Parathyroid adenoma (tissue), 2 donors: ENCODE measurements around the gene AFM.
A peak's percentile ranks its signal among the peaks of the same experiment; 100 is the strongest.

ENCODE experiments used
- H2AFZ ChIP-seq: fragments of 300-600 bp; sonication (generic); one replicate; pipeline ENCODE4 v1.7.0; 2017; ENCODE audit warnings: antibody characterized with exemption, mild to moderate bottlenecking
- H3K27ac ChIP-seq: fragments of 300-600 bp; sonication (generic); one replicate; pipeline ENCODE4 v1.7.0; 2017
- H3K27me3 ChIP-seq: fragments of 300-600 bp; sonication (generic); one replicate; pipeline ENCODE4 v1.7.0; 2017; ENCODE audit warnings: low read length; ENCODE audit not compliant: control insufficient read depth, insufficient read depth
- H3K36me3 ChIP-seq: fragments of 300-600 bp; sonication (generic); one replicate; pipeline ENCODE4 v1.7.0; 2017; ENCODE audit warnings: low read length; ENCODE audit not compliant: control insufficient read depth, insufficient read depth
- H3K4me1 ChIP-seq: fragments of 300-600 bp; sonication (generic); one replicate; pipeline ENCODE4 v1.7.0; 2017; ENCODE audit warnings: control low read depth
- H3K4me2 ChIP-seq: fragments of 300-600 bp; sonication (generic); one replicate; pipeline ENCODE4 v1.7.0; 2017; ENCODE audit warnings: low read length
- H3K4me3 ChIP-seq: fragments of 300-600 bp; sonication (generic); one replicate; pipeline ENCODE4 v1.7.0; 2017; ENCODE audit warnings: low read depth, low read length
- H3K79me2 ChIP-seq: fragments of 300-600 bp; sonication (generic); one replicate; pipeline ENCODE4 v1.7.0; 2017; ENCODE audit warnings: control low read depth
- H3K9ac ChIP-seq: fragments of 300-600 bp; sonication (generic); one replicate; pipeline ENCODE4 v1.7.0; 2017; ENCODE audit warnings: mild to moderate bottlenecking
- H3K9me3 ChIP-seq: fragments of 300-600 bp; sonication (generic); one replicate; pipeline ENCODE4 v1.7.0; 2017; ENCODE audit warnings: low read length; ENCODE audit not compliant: control insufficient read depth
- TF ChIP-seq, protein P1 (sequence below): fragments of 300-600 bp; sonication (generic); IDR thresholded peaks from one replicate; pipeline ENCODE4 v1.7.0; 2017; ENCODE audit warnings: antibody characterized with exemption, mild to moderate bottlenecking
- donor health status: primary hyperparathyroidism.

The AFM gene

DNA sequence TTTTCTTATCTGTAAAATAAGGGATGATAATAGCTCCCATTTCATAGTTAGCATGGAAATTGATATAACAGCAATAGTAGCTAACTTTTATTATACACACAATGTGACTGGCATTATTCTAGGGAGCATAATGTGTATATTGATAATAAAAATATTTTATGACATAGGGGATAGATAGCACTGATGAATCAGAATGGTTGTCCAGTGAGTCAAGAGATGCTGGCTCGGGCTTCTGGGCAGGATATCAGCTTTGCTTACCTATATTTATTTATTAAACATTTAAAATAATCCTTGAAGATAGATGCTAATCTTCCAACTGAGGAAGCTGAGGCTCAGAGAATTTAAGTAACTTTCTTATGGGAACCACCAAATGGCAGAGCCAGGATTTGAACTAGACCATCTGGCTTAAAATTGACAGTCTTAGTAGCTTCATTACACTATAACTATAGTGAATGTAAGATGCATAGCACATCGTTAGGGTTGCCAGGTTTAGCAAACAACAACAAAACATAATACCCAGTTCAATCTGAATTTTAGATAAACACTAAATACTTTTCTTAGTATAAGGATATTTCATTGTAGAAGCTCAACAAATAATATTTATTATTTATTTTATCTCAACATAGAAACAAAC, 42.8 kb upstream of the AFM start:
- Histone ChIP-seq H3K79me2 (no peaks in the 10 kb centered on the region), H2AFZ (no peak overlapping the region), H3K4me3 (no peak overlapping the region), H3K4me2 (no peak overlapping the region), H3K9me3 (no peaks in the 10 kb centered on the region), H3K27me3 (no peaks in the 10 kb centered on the region), H3K36me3 (no peaks in the 10 kb centered on the region), H3K4me1 (no peaks in the 10 kb centered on the region), H3K27ac (no peak overlapping the region), H3K9ac (no peak overlapping the region)
- TF ChIP-seq, protein P1, sequence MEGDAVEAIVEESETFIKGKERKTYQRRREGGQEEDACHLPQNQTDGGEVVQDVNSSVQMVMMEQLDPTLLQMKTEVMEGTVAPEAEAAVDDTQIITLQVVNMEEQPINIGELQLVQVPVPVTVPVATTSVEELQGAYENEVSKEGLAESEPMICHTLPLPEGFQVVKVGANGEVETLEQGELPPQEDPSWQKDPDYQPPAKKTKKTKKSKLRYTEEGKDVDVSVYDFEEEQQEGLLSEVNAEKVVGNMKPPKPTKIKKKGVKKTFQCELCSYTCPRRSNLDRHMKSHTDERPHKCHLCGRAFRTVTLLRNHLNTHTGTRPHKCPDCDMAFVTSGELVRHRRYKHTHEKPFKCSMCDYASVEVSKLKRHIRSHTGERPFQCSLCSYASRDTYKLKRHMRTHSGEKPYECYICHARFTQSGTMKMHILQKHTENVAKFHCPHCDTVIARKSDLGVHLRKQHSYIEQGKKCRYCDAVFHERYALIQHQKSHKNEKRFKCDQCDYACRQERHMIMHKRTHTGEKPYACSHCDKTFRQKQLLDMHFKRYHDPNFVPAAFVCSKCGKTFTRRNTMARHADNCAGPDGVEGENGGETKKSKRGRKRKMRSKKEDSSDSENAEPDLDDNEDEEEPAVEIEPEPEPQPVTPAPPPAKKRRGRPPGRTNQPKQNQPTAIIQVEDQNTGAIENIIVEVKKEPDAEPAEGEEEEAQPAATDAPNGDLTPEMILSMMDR = no peak

DNA sequence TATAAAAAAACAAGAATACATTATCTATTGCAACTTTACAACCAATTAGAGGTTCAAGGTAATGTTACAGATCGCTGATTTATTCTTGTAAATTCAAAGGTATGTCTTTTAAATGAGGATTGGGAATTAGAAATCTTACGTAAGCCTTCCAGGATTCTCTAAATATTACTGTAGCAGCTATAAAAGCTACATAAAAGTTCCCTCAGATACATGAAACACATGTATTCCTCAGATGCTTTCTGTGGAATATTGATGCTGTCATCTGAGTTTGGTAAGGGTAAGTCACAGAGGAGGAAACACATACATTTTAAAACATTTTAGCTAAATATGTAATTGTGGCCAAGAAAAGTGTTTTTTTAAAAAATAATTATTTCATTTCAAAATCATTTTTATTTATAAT, 42.1 kb upstream of the AFM start:
- Histone ChIP-seq H3K4me1 (no peaks in the 10 kb centered on the region), H3K27ac (no peak overlapping the region), H3K4me3 (no peak overlapping the region), H3K9me3 (no peaks in the 10 kb centered on the region), H3K36me3 (no peaks in the 10 kb centered on the region), H3K79me2 (no peaks in the 10 kb centered on the region), H2AFZ (no peak overlapping the region), H3K27me3 (no peaks in the 10 kb centered on the region), H3K9ac (no peak overlapping the region), H3K4me2 (no peak overlapping the region)
- TF ChIP-seq, protein P1 = no peak

DNA sequence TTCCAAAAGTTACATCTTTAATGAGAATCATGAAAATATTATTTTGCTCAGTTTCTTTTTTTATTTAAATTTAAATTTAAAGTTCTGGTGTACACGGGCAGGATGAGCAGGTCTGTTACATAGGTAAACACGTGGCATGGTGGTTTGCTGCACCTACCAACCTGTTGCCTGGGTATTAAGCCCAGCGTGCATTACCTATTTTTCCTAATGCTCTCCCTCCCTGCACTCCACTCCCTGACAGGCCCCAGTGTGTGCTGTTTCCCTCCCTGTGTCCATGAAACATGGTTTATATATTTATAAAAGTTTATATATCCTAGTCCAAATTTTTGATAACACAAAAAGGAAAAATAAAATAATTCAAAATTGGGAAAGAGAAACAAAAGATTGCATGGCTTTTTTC, 41.6 kb upstream of the AFM start:
- H3K36me3 ChIP-seq = no peaks in the 10 kb centered on the region
- H3K4me2 ChIP-seq = no peak overlapping the region
- no peak overlapping the region for H3K9ac ChIP-seq
- H2AFZ ChIP-seq = no peak overlapping the region
- no peaks in the 10 kb centered on the region for H3K27me3 ChIP-seq
- no peaks in the 10 kb centered on the region for H3K79me2 ChIP-seq
- no peaks in the 10 kb centered on the region for H3K4me1 ChIP-seq
- no peaks in the 10 kb centered on the region for H3K9me3 ChIP-seq
- H3K4me3 ChIP-seq = no peak overlapping the region
- TF ChIP-seq, protein P1 = no peak
- no peak overlapping the region for H3K27ac ChIP-seq

DNA sequence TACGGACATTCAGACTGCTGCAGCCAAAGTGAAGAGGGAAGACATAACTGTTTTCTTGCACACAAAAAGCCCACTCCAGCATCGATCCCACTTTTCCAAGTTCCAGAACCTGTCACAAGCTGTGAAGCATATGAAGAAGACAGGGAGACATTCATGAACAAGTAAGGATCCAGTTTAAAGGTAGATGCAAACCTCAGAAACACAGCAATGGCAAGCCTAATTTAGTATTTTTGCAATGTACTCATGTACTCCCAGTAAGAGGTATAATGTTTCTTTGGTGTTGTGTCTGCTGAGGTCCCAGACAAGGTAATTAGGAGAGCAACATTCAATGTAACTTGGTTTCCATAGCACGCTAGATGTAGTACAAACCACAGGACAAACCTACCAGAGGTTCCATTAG, 40.9 kb upstream of the AFM start:
- Histone ChIP-seq H3K79me2 (no peaks in the 10 kb centered on the region), H3K27ac (no peak overlapping the region), H2AFZ (no peak overlapping the region), H3K4me1 (no peaks in the 10 kb centered on the region), H3K4me2 (no peak overlapping the region), H3K36me3 (no peaks in the 10 kb centered on the region), H3K27me3 (no peaks in the 10 kb centered on the region), H3K9me3 (no peaks in the 10 kb centered on the region), H3K4me3 (no peak overlapping the region), H3K9ac (no peak overlapping the region)
- TF ChIP-seq, protein P1 = no peak

DNA sequence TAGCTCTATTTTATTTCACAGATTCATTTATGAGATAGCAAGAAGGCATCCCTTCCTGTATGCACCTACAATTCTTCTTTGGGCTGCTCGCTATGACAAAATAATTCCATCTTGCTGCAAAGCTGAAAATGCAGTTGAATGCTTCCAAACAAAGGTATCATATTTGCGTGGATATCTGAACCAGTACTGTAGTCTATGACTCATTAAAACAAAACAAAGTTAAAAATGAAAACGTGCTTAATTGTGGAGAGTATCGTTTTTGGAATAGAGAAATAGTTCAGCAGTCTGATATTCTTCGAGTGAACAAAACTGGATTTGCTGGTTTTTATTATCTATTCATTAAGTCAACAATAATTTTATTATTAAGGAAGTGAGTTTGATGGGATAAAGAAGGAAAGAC, 39.3 kb upstream of the AFM start:
- no peaks in the 10 kb centered on the region for H3K9me3 ChIP-seq
- peak overlapping the region; percentile 58 for H2AFZ ChIP-seq
- H3K9ac ChIP-seq = no peak overlapping the region
- H3K4me3 ChIP-seq = no peak overlapping the region
- no peaks in the 10 kb centered on the region for H3K36me3 ChIP-seq
- no peaks in the 10 kb centered on the region for H3K4me1 ChIP-seq
- H3K27ac ChIP-seq = no peak overlapping the region
- H3K4me2 ChIP-seq = peak overlapping the region; percentile 9
- H3K79me2 ChIP-seq = no peaks in the 10 kb centered on the region
- TF ChIP-seq, protein P1 = no peak
- H3K27me3 ChIP-seq = no peaks in the 10 kb centered on the region
